K562 (cell line): ENCODE results near the gene EPHB3. TPM values are rescaled to one million over a fixed set of nuclear protein-coding genes. Genes with fewer than 3 reads are reported as not detected.

Source experiments
- ATAC-seq: fragments of 200-7000 bp; cut with Tn5 transposase; 3 replicates; pipeline ENCODE4 v1.9.1; 2020; ENCODE audit warnings: moderate library complexity
- BruUV-seq: library from RNA; stranded (reverse); fragments of 400-500 nt; replicated peaks from 2 replicates; lab custom pipeline; 2021; lab: Mats Ljungman, UMichigan
- CTCF ChIA-PET: fragments of 300-600 bp; formaldehyde crosslinking; extraction: SDS; loops from one replicate; lab custom pipeline; 2021; ENCODE audit warnings: low intra/inter-chr PET ratio; lab: Yijun Ruan, JAX
- POLR2A ChIA-PET: fragments of 300-600, 350-650 bp; sonication (Branson Sonifier 250); formaldehyde crosslinking; extraction: SDS; loops from one replicate; lab custom pipeline; 2021; ENCODE audit warnings: antibody characterized with exemption, inconsistent platforms; lab: Yijun Ruan, JAX
- DNase-seq, 4 experiments: peaks; one replicate each; pipeline versions ENCODE4 v3.0.0 to v3.0.0-alpha.2; 2011 to 2018; ENCODE audit warnings: low spot score in 3 of 4, mixed read lengths in 3 of 4; ENCODE audit errors: extremely low read depth in 1 of 4
- FAIRE-seq: peaks from 2 replicates; lab custom pipeline; 2011; peaks lifted over from hg19 to GRCh38; lab: Jason Lieb, UNC
- H2AFZ ChIP-seq: 2 replicates; pipeline ENCODE4 v1.6.0; 2011; ENCODE audit warnings: low read depth, low read length, control low read depth, inconsistent platforms
- H3K27ac ChIP-seq: fragments of 200-600 bp; 3 replicates; pipeline ENCODE4 v1.8.0; 2011; ENCODE audit warnings: low read depth, mild to moderate bottlenecking, control low read depth, inconsistent platforms, low read length, moderate library complexity, mixed read lengths; ENCODE audit errors: extremely low read depth
- H3K27me3 ChIP-seq, 2 experiments: fragments of 300-600 bp in 1 of 2; 2 replicates in 1 of 2; 3 replicates in 1 of 2; pipeline versions ENCODE4 v1.6.0 to v1.8.0; 2011; ENCODE audit warnings: inconsistent platforms in 2 of 2, low read length in 2 of 2, mild to moderate bottlenecking in 1 of 2, mixed read lengths in 1 of 2, moderate library complexity in 1 of 2; ENCODE audit not compliant: control insufficient read depth in 2 of 2, insufficient read depth in 2 of 2
- H3K36me3 ChIP-seq: fragments of 300-600 bp; 3 replicates; pipeline ENCODE4 v1.8.0; 2011; ENCODE audit warnings: mild to moderate bottlenecking, low read length, inconsistent platforms; ENCODE audit not compliant: control insufficient read depth, insufficient read depth
- H3K4me1 ChIP-seq, 2 experiments: fragments of 200-600 bp in 1 of 2; replicated peaks in 1 of 2; 2 replicates in 1 of 2; 3 replicates in 1 of 2; pipeline versions ENCODE4 v1.5.1 to v1.8.0; 2011; ENCODE audit warnings: inconsistent platforms in 2 of 2, low read length in 2 of 2, mild to moderate bottlenecking in 1 of 2, mixed read lengths in 1 of 2, moderate library complexity in 1 of 2; ENCODE audit not compliant: control insufficient read depth in 2 of 2, insufficient read depth in 2 of 2
- H3K4me2 ChIP-seq: 2 replicates; pipeline ENCODE4 v1.6.1; 2011; ENCODE audit warnings: low read length, control low read depth, inconsistent platforms, mixed read lengths; ENCODE audit not compliant: insufficient read depth
- H3K4me3 ChIP-seq: fragments of 200-600 bp; sonication (generic), shearing (Covaris generic); 2 replicates; pipeline ENCODE4 v1.5.1; 2016; ENCODE audit warnings: control low read depth, inconsistent platforms
- H3K79me2 ChIP-seq: fragments of 200-600 bp; 3 replicates; pipeline ENCODE4 v1.8.0; 2011; ENCODE audit warnings: low read length, inconsistent platforms; ENCODE audit not compliant: control insufficient read depth, insufficient read depth
- H3K9ac ChIP-seq, 2 experiments: 2 replicates each; pipeline versions ENCODE4 v1.6.0 to v1.6.1; 2011; ENCODE audit warnings: low read depth in 2 of 2, low read length in 2 of 2, control low read depth in 1 of 2, inconsistent platforms in 1 of 2, mild to moderate bottlenecking in 1 of 2, mixed read lengths in 1 of 2; ENCODE audit not compliant: insufficient read depth in 1 of 2
- H3K9me1 ChIP-seq: one replicate; pipeline ENCODE4 v1.6.0; 2011; ENCODE audit warnings: inconsistent platforms, mild to moderate bottlenecking, low read length, moderate library complexity; ENCODE audit not compliant: control insufficient read depth, insufficient read depth
- H3K9me3 ChIP-seq: replicated peaks from 2 replicates; pipeline ENCODE4 v1.5.1; 2011; ENCODE audit warnings: low read depth, low read length, inconsistent platforms; ENCODE audit not compliant: control insufficient read depth, insufficient read depth
- H4K20me1 ChIP-seq: replicated peaks from 2 replicates; pipeline ENCODE4 v1.6.1; 2011; ENCODE audit warnings: low read length, inconsistent platforms, mixed read lengths; ENCODE audit not compliant: control insufficient read depth, insufficient read depth
- ARHGAP35 ChIP-seq: fragments of 450-650 bp; IDR thresholded peaks from 2 replicates; pipeline ENCODE4 v1.6.1; 2018; ENCODE audit not compliant: partially characterized antibody
- ARID2 ChIP-seq: fragments of 450-650 bp; IDR thresholded peaks from 2 replicates; pipeline ENCODE4 v1.6.1; 2017; ENCODE audit warnings: antibody characterized with exemption, mild to moderate bottlenecking
- BCLAF1 ChIP-seq, 2 experiments: fragments of 450-650 bp in 1 of 2; IDR thresholded peaks; 2 replicates each; pipeline ENCODE4 v1.6.1; 2011 to 2017; ENCODE audit warnings: low read depth in 2 of 2, antibody characterized with exemption in 1 of 2, borderline replicate concordance in 1 of 2, low read length in 1 of 2, mild to moderate bottlenecking in 1 of 2, mixed read lengths in 1 of 2; ENCODE audit not compliant: control insufficient read depth in 1 of 2
- CC2D1A ChIP-seq: fragments of 450-650 bp; IDR thresholded peaks from 2 replicates; pipeline ENCODE4 v1.6.1; 2017; ENCODE audit warnings: mild to moderate bottlenecking
- ELK1 ChIP-seq: sonication (generic); formaldehyde crosslinking; IDR thresholded peaks from 2 replicates; pipeline ENCODE4 v1.8.1; 2022; ENCODE audit warnings: missing genetic modification reagents
- FOXK1 ChIP-seq: sonication (generic); formaldehyde crosslinking; IDR thresholded peaks from 2 replicates; pipeline ENCODE4 v1.8.0; 2022; ENCODE audit warnings: missing genetic modification reagents, mild to moderate bottlenecking, borderline replicate concordance
- UBTF ChIP-seq, 2 experiments: IDR thresholded peaks; 2 replicates each; pipeline ENCODE4 v1.6.1; 2012; ENCODE audit warnings: improper control_type of control experiment in 2 of 2, low read depth in 2 of 2, low read length in 2 of 2, borderline replicate concordance in 1 of 2
- ZHX1 ChIP-seq: fragments of 150-350 bp; conservative IDR thresholded peaks from 2 replicates; pipeline ENCODE4 v1.6.1; 2014; ENCODE audit warnings: low read length
- ZNF354B ChIP-seq: fragments of 250-450 bp; sonication (Bioruptor Pico); IDR thresholded peaks from 2 replicates; pipeline ENCODE4 v1.4.0; 2020
- ZNF449 ChIP-seq: fragments of 250-450 bp; sonication (Bioruptor Pico); IDR thresholded peaks from 2 replicates; pipeline ENCODE4 v1.8.0; 2022; ENCODE audit warnings: moderate library complexity, mild to moderate bottlenecking, inconsistent platforms
- WGBS: fragments of 100-300 bp; shearing (Covaris generic); methylation state at CpG from one replicate; pipeline ENCODE4 v1.1.6; 2016; ENCODE audit warnings: low coverage, mixed read lengths; ENCODE audit not compliant: insufficient coverage; ENCODE audit errors: missing lambda C conversion rate; 5-methylcytosine and 5-hydroxymethylcytosine counted together
- in situ Hi-C: fragments of 300-500 bp; cut with MboI; formaldehyde crosslinking; loops from 4 replicates; pipeline ENCODE4 v1.15.0; 2018; ENCODE audit warnings: inconsistent platforms, mixed read lengths
- intact Hi-C: fragments of 100-400 bp; cut with micrococcal nuclease; formaldehyde crosslinking; loops from 2 replicates; pipeline ENCODE4 v1.14.2; 2022
- polyA plus RNA-seq, 8 experiments: library from polyadenylated mRNA; depleted of rRNA in 4 of 8; stranded (reverse) in 5 of 8; unstranded in 3 of 8; fragments of >200 nt; fragmentation: Nextera tagmentation in 2 of 8; fragmentation: Illumina TruSeq in 1 of 8; extraction: Ambion mirVana in 2 of 8; extraction: Trizol in 1 of 8; gene quantifications; 2 replicates each; pipeline versions ENCODE4 v1.2.1 to v1.2.3, GENCODE V29; 2011 to 2014; ENCODE audit warnings: inconsistent platforms in 1 of 8, missing spikeins in 1 of 8
- total RNA-seq, 7 experiments: library from RNA; depleted of rRNA in 6 of 7; stranded (reverse); fragments of >200 nt in 6 of 7; fragmentation: Illumina TruSeq in 2 of 7; extraction: Trizol in 2 of 7; gene quantifications; 2 replicates each; pipeline versions ENCODE4 v1.2.1 to v1.2.3, GENCODE V29; 2011 to 2021; ENCODE audit warnings: low replicate concordance in 1 of 7

The EPHB3 gene
- total and polyA plus RNA-seq, 9 of the 15 experiments (the other 6 are each of a cell fraction or from before 2014, with no cell fraction given) = not detected

- intact Hi-C loops = loop anchor here (5.0 kb wide), 1 partner anchor 146 kb away; no protein-coding TSS in a partner anchor
- Histone ChIP-seq H3K4me1 (peaks cover 0 to 14% of the 10 kb centered on the region in 2 experiments; a peak in 2 of 5 replicates), H3K36me3 (no peaks in the 10 kb centered on the region), H3K9ac (no peak overlapping the region), H3K27ac (no peak overlapping the region), H3K27me3 (peaks cover 55 to 94% of the 10 kb centered on the region in 2 experiments), H4K20me1 (peaks cover 12% of the 10 kb centered on the region), H3K9me3 (no peaks in the 10 kb centered on the region), H3K9me1 (peaks cover 3% of the 10 kb centered on the region), H3K79me2 (no peaks in the 10 kb centered on the region), H3K4me3 (no peak overlapping the region), H2AFZ (no peak overlapping the region), H3K4me2 (no peak overlapping the region)
- in situ Hi-C loops = no loop called here
- POLR2A ChIA-PET = no interaction called here
- BruUV-seq = no TSS peak
- 5% methylated on average over 14 of the region's 15 CpGs for WGBS
- DNase-seq = no peak
- CTCF ChIA-PET = interaction anchor here (0.5 kb wide), 1 partner anchor 293 kb away, joined by 3 read pairs; no protein-coding TSS in a partner anchor
- no peak for FAIRE-seq
- TF ChIP-seq ZNF354B (CRISPR knock-in tag) (no peak), ZHX1 (no peak), ELK1 (CRISPR knock-in tag) (no peak), UBTF (IDR thresholded peaks at IDR 0.05; ENCODE audit: borderline replicate concordance in 1 of 2, low read depth in 2 of 2, low read length in 2 of 2) (no peak), BCLAF1 (IDR thresholded peaks at IDR 0.05; ENCODE audit: borderline replicate concordance in 1 of 2, control insufficient read depth in 1 of 2, low read depth in 2 of 2, low read length in 1 of 2) (no peak), ARID2 (no peak), FOXK1 (CRISPR knock-in tag) (no peak), CC2D1A (no peak), ZNF449 (no peak), ARHGAP35 (no peak)
- no peak for ATAC-seq
Observed at GRCh38 chr3:184581331-184581855, 19.8 kb downstream of the EPHB3 start.
